ENCODE results near the gene BGN. TPM values are rescaled to one million over a fixed set of nuclear protein-coding genes. Genes with fewer than 3 reads are reported as not detected.

Gene BGN
- total RNA-seq, 1 experiment from 2014 or later = 0.83 TPM

GRCh38 chrX:153556767-153557166 lies 62.0 kb downstream of the BGN start:
- no peak overlapping the region for H3K4me3 ChIP-seq (ENCODE audit: insufficient read depth, low read depth, low read length)
- no peaks in the 10 kb centered on the region for H3K36me3 ChIP-seq (replicated peaks; ENCODE audit: control insufficient read depth, insufficient read depth, low read length)
- no peak for DNase-seq
- no peaks in the 10 kb centered on the region for H3K27me3 ChIP-seq (ENCODE audit: control insufficient read depth, insufficient read depth, low read length)

- no peaks in the 10 kb centered on the region for H3K27me3 ChIP-seq (ENCODE audit: control insufficient read depth, insufficient read depth, low read length)
- no peak for DNase-seq
- H3K36me3 ChIP-seq (replicated peaks; ENCODE audit: control insufficient read depth, insufficient read depth, low read length) = no peaks in the 10 kb centered on the region
- no peak overlapping the region for H3K4me3 ChIP-seq (ENCODE audit: insufficient read depth, low read depth, low read length)
These were observed 63.0 kb downstream of the BGN start for GRCh38 chrX:153557618-153558355.

Other genes with a start within 250 kb of the BGN start
- not detected in 2 replicates for gene PNMA6F, start 173.2 kb upstream of the BGN start, total RNA-seq (2014; rRNA removed; shearing (Covaris generic))
- gene ZNF275, start 160.8 kb upstream of the BGN start, total RNA-seq (2014; rRNA removed; shearing (Covaris generic)) = 5.1 and 6.9 TPM in 2 replicates
- not detected in 2 replicates for gene PNMA6E, start 93.6 kb upstream of the BGN start, total RNA-seq (2014; rRNA removed; shearing (Covaris generic))
- gene ZFP92, start 83.5 kb upstream of the BGN start, total RNA-seq (2014; rRNA removed; shearing (Covaris generic)) = not detected in 2 replicates
- gene TREX2, start 48.9 kb upstream of the BGN start, total RNA-seq (2014; rRNA removed; shearing (Covaris generic)) = 0.11 and 1.8 TPM in 2 replicates
- 41.5 and 47.2 TPM in 2 replicates for gene HAUS7, start 24.4 kb upstream of the BGN start, total RNA-seq (2014; rRNA removed; shearing (Covaris generic))
- not detected in 2 replicates for gene ATP2B3, start 22.7 kb downstream of the BGN start, total RNA-seq (2014; rRNA removed; shearing (Covaris generic))
- gene CCNQ, start 104.2 kb downstream of the BGN start, total RNA-seq (2014; rRNA removed; shearing (Covaris generic)) = 27.0 and 30.4 TPM in 2 replicates
- 2.3 and 3.3 TPM in 2 replicates for gene DUSP9, start 152.2 kb downstream of the BGN start, total RNA-seq (2014; rRNA removed; shearing (Covaris generic))
- gene PNCK, start 178.8 kb downstream of the BGN start, total RNA-seq (2014; rRNA removed; shearing (Covaris generic)) = 1.7 and 5.5 TPM in 2 replicates
- 29.4 and 40.2 TPM in 2 replicates for gene SLC6A8, start 192.9 kb downstream of the BGN start, total RNA-seq (2014; rRNA removed; shearing (Covaris generic))
- 95.0 and 176 TPM in 2 replicates for gene BCAP31, start 229.4 kb downstream of the BGN start, total RNA-seq (2014; rRNA removed; shearing (Covaris generic))
- gene ABCD1, start 229.9 kb downstream of the BGN start, total RNA-seq (2014; rRNA removed; shearing (Covaris generic)) = 12.2 and 17.1 TPM in 2 replicates

Measured in H7 (cell line).